Left kidney (tissue), 2 donors: ENCODE measurements around the gene CBX5. TPM values are rescaled to one million over a fixed set of nuclear protein-coding genes. Genes with fewer than 3 reads are reported as not detected.
"Not testable (repeated sequence)": the region's sequence is repeated elsewhere in the genome, so short reads cannot be mapped to it uniquely, and the experiment has no call there.

Experiments
- DNase-seq: peaks from one replicate; pipeline ENCODE4 v3.0.0-alpha.2; 2013
- polyA plus RNA-seq: library from polyadenylated mRNA; unstranded; fragments of 120-200 nt; gene quantifications from one replicate; pipeline ENCODE4 v1.2.1, GENCODE V29; 2013; ENCODE audit not compliant: insufficient read length

Gene CBX5
- polyA plus RNA-seq, 1 donor, result 169 TPM

GRCh38 chr12:54296393-54297099, 16.6 kb upstream of the CBX5 start:
- no peak for DNase-seq

- no peak for DNase-seq
Measured at GRCh38 chr12:54294953-54295566, 15.1 kb upstream of the CBX5 start.

GRCh38 chr12:54294152-54294952, 14.4 kb upstream of the CBX5 start:
- no peak for DNase-seq

GRCh38 chr12:54292931-54293241, 13.0 kb upstream of the CBX5 start:
- DNase-seq, result no peak

- DNase-seq, result no peak
Measured at GRCh38 chr12:54292083-54292930, 12.4 kb upstream of the CBX5 start.

GRCh38 chr12:54287261-54288157, 7.6 kb upstream of the CBX5 start:
- no peak for DNase-seq

- DNase-seq, result no peak
Measured at GRCh38 chr12:54286042-54287030, 6.4 kb upstream of the CBX5 start.

- DNase-seq, result no peak
Measured at GRCh38 chr12:54285150-54286041, 5.5 kb upstream of the CBX5 start.

GRCh38 chr12:54284070-54284780, 4.3 kb upstream of the CBX5 start:
- not testable (repeated sequence) for DNase-seq

- no peak for DNase-seq
Measured at GRCh38 chr12:54282949-54283593, 3.1 kb upstream of the CBX5 start.

- DNase-seq, result not testable (repeated sequence)
Measured at GRCh38 chr12:54281694-54282093, 1.8 kb upstream of the CBX5 start.

- not testable (repeated sequence) for DNase-seq
Measured at GRCh38 chr12:54281261-54281638, 1.3 kb upstream of the CBX5 start.

GRCh38 chr12:54280468-54281260, 742 bp upstream of the CBX5 start, which contains the start of gene HNRNPA1:
Gene HNRNPA1, plus strand, starts transcription at chr12:54280726. Its CDS starts 82 bp downstream, at chr12:54280808.
- peak; percentile 99 for DNase-seq

GRCh38 chr12:54279227-54279631, 693 bp downstream of the CBX5 start:
- no peak for DNase-seq

GRCh38 chr12:54277823-54278276, 2.1 kb downstream of the CBX5 start:
- no peak for DNase-seq

- DNase-seq, result no peak
Measured at GRCh38 chr12:54276368-54276767, 3.6 kb downstream of the CBX5 start.

GRCh38 chr12:54273981-54274380, 5.9 kb downstream of the CBX5 start:
- no peak for DNase-seq
